ENCODE results near the gene NAPSA.

The NAPSA gene

GRCh38 chr19:50384685-50385535, 19.5 kb upstream of the NAPSA start:
- in situ Hi-C loops (cut with HindIII; ENCODE audit: low sequenced_read_pairs) = no loop called here

GRCh38 chr19:50383852-50384684, 18.6 kb upstream of the NAPSA start, which contains the start of gene POLD1:
Gene POLD1 (plus strand): TSS chr19:50384347. CDS start chr19:50398852, 14,505 bp downstream.
- TF ChIP-seq CTCF (IDR thresholded peaks at IDR 0.05; ENCODE audit: low read depth, low read length) = no peak
- peak; percentile 97 for DNase-seq (ENCODE audit: low read depth, low spot score)
- in situ Hi-C loops (cut with HindIII; ENCODE audit: low sequenced_read_pairs) = no loop called here
- H3K4me3 ChIP-seq (ENCODE audit: low read depth, low read length) = peak within 1 kb of the TSS; percentile 70

More at GRCh38 chr19:50384685-50385535, 19.5 kb upstream of the NAPSA start:
- DNase-seq (ENCODE audit: low read depth, low spot score) = no peak
- no peak for TF ChIP-seq CTCF (IDR thresholded peaks at IDR 0.05; ENCODE audit: low read depth, low read length)
- peak overlapping the region; percentile 70 for H3K4me3 ChIP-seq (ENCODE audit: low read depth, low read length)

DNA sequence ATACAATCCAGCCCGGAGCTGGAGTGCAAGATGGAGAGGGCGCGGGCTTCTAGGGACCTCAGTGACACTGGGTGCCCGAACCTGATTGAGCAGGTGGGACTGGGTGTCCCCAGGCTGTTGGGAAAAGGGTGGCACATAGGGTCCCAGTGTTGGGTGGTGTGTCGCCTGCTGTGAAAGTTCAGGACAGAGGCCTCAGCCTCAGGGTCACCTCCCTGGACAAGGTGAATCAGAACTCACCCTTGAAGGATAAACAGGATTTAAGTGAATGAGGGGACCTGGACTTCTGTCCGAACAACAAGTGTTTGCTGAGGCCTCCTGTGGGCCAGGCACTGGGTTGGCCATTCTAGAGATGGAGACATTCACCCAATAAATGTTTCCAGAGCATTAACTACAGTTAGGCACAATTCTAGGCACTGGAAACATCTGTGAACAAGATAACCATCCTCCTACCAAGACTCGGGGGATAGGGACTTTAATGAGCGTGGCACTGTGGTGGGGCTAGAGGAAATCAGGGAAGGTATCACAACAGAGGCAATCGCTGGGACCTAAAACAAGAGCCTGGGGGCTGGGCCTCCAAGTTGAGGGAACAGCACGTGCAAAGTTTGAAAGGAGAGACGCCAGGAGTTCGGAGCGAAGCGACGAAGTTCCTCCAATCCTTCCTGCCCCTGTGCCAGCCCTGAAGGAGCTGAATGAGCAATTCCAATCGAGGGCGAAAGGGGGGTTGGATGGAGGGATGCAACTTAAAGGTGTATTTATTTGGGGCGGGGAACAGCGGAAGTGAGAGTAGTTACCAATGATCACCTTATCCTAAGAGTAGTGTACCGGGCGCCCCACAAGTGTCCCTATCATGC, 17.8 kb upstream of the NAPSA start:
- in situ Hi-C loops (cut with HindIII; ENCODE audit: low sequenced_read_pairs) = no loop called here
- H3K4me3 ChIP-seq (ENCODE audit: low read depth, low read length) = peak overlapping the region; percentile 70
- no peak for DNase-seq (ENCODE audit: low read depth, low spot score)
- no peak for TF ChIP-seq CTCF (IDR thresholded peaks at IDR 0.05; ENCODE audit: low read depth, low read length)

DNA sequence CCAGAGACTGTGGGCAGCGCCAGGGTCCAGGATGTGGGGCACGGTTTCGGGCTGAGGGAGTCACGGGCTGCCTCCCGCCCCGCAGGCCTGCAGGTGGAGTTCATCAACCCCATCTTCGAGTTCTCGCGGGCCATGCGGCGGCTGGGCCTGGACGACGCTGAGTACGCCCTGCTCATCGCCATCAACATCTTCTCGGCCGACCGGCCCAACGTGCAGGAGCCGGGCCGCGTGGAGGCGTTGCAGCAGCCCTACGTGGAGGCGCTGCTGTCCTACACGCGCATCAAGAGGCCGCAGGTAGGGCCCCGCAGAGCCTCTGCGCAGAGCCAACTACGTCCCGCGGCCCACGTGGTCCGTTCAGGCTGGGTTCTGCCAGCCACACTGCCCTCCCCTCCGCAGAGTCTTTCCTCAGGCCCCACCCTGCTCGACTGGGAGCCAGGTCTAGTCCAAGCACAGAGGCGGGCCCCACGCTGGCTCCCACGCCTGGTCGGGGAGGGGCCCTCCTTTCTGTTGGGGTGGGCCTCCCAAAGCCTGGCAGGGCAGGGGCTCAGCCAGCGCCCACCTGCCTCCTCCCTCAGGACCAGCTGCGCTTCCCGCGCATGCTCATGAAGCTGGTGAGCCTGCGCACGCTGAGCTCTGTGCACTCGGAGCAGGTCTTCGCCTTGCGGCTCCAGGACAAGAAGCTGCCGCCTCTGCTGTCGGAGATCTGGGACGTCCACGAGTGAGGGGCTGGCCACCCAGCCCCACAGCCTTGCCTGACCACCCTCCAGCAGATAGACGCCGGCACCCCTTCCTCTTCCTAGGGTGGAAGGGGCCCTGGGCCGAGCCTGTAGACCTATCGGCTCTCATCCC, 16.7 kb upstream of the NAPSA start:
- TF ChIP-seq CTCF (IDR thresholded peaks at IDR 0.05; ENCODE audit: low read depth, low read length) = no peak
- no peak overlapping the region for H3K4me3 ChIP-seq (ENCODE audit: low read depth, low read length)
- in situ Hi-C loops (cut with HindIII; ENCODE audit: low sequenced_read_pairs) = no loop called here
- no peak for DNase-seq (ENCODE audit: low read depth, low spot score)

- no peak for DNase-seq (ENCODE audit: low read depth, low spot score)
- TF ChIP-seq CTCF (IDR thresholded peaks at IDR 0.05; ENCODE audit: low read depth, low read length) = no peak
- in situ Hi-C loops (cut with HindIII; ENCODE audit: low sequenced_read_pairs) = no loop called here
- no peak overlapping the region for H3K4me3 ChIP-seq (ENCODE audit: low read depth, low read length)
These were observed 15.3 kb upstream of the NAPSA start for GRCh38 chr19:50380751-50381151.
